ENCODE results near the gene TM4SF20.

The TM4SF20 gene

DNA sequence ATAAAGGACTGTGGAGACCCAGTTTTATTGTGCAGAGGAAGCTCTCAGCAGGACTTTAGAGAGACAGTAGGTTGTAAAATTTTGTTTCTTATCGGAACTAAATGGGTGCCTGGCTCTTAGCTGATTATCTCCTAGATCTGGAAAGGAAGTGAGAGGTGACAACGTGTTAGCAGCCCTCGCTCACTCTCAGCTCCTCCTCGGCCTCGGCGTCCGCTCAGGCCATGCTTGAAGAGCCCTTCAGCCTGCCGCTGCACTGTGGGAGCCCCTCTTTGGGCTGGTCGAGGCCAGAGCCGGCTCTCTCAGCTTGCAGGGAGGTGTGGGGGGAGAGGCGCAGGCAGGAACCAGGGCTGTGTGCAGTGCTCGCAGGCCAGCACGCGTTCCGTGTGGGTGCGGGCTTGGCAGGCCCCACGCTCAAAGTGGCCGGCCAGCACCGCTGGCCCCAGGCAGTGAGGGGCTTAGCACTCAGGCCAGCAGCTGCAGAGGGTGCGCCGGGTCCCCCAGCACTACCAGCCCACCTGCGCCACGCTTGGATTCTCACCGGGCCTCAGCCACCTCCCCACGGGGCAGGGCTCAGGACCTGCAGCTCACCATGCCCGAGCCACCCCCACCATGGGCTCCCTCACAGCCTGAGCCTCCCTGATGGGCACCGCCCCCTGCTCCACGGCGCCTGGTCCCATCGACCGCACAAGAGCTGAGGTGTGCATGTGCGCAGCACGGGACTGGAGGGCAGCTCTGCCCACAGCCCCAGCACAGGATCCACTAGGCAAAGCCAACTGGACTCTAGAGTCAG lies 58.6 kb downstream of the TM4SF20 start:
- no peak for DNase-seq (ENCODE audit: low spot score)

DNA sequence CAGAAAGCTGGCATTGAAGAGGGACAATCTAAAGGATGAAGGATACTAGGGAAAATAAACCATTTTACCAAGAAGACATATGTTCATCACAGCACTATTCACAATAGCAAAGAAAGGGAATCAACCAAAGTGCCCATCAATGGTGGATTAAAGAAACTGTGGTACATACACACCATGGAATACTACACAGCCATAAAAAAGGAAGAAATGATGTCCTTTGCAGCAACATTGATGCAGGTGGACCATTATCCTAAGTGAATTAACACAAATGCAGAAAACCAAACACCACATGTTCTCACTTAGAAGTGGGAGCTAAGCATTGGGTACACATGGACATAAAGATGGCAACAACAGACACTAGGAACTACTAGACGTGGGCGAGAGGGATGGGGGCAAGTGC lies 61.3 kb downstream of the TM4SF20 start:
- no peak for DNase-seq (ENCODE audit: low spot score)

DNA sequence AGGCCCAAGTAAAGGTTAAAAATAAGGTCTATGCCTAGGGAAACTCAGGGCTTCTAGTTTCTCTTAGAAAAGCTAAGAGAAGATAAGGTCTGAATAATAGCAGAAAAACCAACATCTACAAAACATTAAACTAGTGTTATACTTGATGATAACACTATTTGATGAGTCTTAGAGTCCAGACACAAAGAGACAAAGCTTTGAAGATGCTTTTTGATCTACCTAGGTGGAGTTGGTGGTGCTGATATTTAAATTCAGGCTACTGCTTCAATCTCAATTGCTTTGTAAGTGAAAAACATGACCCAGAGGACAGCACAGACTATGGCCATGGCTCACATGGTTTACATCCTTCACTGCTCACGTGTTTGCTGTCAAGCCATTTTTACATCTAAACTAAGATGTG lies 65.8 kb downstream of the TM4SF20 start:
- DNase-seq (ENCODE audit: low spot score), result no peak

DNA sequence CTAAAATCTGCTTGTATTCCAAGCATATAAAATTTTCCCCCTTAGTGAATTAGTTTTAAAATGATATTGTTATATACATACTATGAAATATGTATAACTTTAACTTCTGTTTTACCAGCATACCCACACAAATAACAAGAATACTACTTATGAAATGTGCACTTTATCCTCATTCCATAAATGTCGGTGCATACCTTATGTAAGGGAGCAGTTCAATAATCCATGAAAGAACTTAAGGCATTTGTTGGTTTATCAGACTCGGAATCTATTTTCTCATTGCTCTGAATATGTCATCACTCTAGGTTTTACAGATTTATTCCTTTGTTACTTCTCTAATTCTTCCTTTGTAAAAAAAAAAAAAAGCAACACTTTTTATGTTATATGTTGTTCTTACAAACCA lies 66.5 kb downstream of the TM4SF20 start:
- no peak for DNase-seq (ENCODE audit: low spot score)
